Heart left ventricle (tissue), 16 donors: ENCODE data around the gene GPX5. TPM values are rescaled to one million over a fixed set of nuclear protein-coding genes. Genes with fewer than 3 reads are reported as not detected.

Source experiments
- ATAC-seq, 4 donors: fragments of 200-7000 bp; cut with Tn5 transposase; one replicate each; pipeline ENCODE4 v1.9.1; 2020 to 2022; ENCODE audit warnings: moderate library complexity in 4 of 4, mild to moderate bottlenecking in 3 of 4, moderate number of reproducible peaks in 1 of 4
- DNase-seq, 5 donors: peaks; one replicate each; pipeline ENCODE4 v3.0.0-alpha.2; 2020
- H3K27ac ChIP-seq, 12 donors: fragments of 200-600 bp; sonication (generic) in 4 of 12; one replicate each; pipeline versions ENCODE4 v1.5.0 to v1.8.0; 2016 to 2022; ENCODE audit warnings: mild to moderate bottlenecking in 2 of 12
- H3K27me3 ChIP-seq, 9 donors: fragments of 200-600 bp; sonication (generic) in 2 of 9; one replicate each; pipeline versions ENCODE4 v1.5.1 to v1.8.0; 2016 to 2022; ENCODE audit warnings: mild to moderate bottlenecking in 3 of 9
- H3K36me3 ChIP-seq, 9 donors: fragments of 200-600 bp; sonication (generic) in 2 of 9; one replicate each; pipeline versions ENCODE4 v1.5.0 to v1.8.0; 2018 to 2022; ENCODE audit warnings: mild to moderate bottlenecking in 2 of 9
- H3K4me1 ChIP-seq, 12 donors: fragments of 200-600 bp; sonication (generic) in 4 of 12; one replicate each; pipeline versions ENCODE4 v1.5.0 to v1.8.0; 2016 to 2022; ENCODE audit warnings: mild to moderate bottlenecking in 3 of 12
- H3K4me3 ChIP-seq, 12 donors: fragments of 200-600 bp; sonication (generic) in 4 of 12; one replicate each; pipeline versions ENCODE4 v1.5.0 to v1.8.0; 2017 to 2022; ENCODE audit warnings: mild to moderate bottlenecking in 9 of 12, moderate library complexity in 4 of 12
- H3K9me3 ChIP-seq, 12 donors: fragments of 200-600 bp; sonication (generic) in 4 of 12; one replicate each; pipeline versions ENCODE4 v1.5.0 to v1.8.0; 2016 to 2022; ENCODE audit warnings: mild to moderate bottlenecking in 1 of 12
- CTCF ChIP-seq, 12 donors: fragments of 200-600 bp; sonication (generic) in 4 of 12; IDR thresholded peaks; one replicate each; pipeline versions ENCODE4 v1.5.0 to v1.8.0; 2018 to 2022; ENCODE audit warnings: antibody characterized with exemption in 12 of 12, mild to moderate bottlenecking in 5 of 12
- POLR2A ChIP-seq, 2 donors: fragments of 450-650 bp; IDR thresholded peaks; one replicate each; pipeline ENCODE4 v1.6.1; 2017; ENCODE audit warnings: antibody characterized with exemption in 2 of 2, mild to moderate bottlenecking in 2 of 2, moderate library complexity in 2 of 2
- WGBS, 4 donors: extraction: QIAGEN DNeasy Blood & Tissue Kit in 2 of 4; methylation state at CpG; one replicate each; pipeline versions ENCODE4 v1.1.5 to v1.1.7; 2013 to 2018; 5-methylcytosine and 5-hydroxymethylcytosine counted together
- intact Hi-C, 10 donors: fragments of 100-400 bp; cut with DNase I; formaldehyde crosslinking; loops; one replicate each; pipeline versions ENCODE4 v1.11.1 to v1.14.2; 2022
- polyA plus RNA-seq, 2 donors: library from polyadenylated mRNA; stranded (reverse); fragments of 200-250 nt; gene quantifications; one replicate each; pipeline ENCODE4 v1.2.3, GENCODE V29; 2013
- total RNA-seq, 9 donors: library from RNA; depleted of rRNA in 2 of 9; stranded (reverse); fragments of >200 nt in 2 of 9; fragmentation: NEBNext Ultra II Directional in 3 of 9; extraction: Animal tissue kit (Norgen Biotek cat#: 25700) in 3 of 9; gene quantifications; one replicate each; pipeline versions ENCODE4 v1.1.0 to v1.2.4, GENCODE V29; 2016 to 2023
- donor health status: ischemic (EF 13 %, LVEDD 7.1; RV severe dilation, severe dysfunction).
- donor health status: healthy with polysubstance abuse.
- donor health status: DM: no; HTN: yes; CAD: no.
- donor health status: DM: no; HTN: no; CAD: no.
- donor health status: ischemic (EF 25% LVEDD 6.9; RV normal size, moderate dysfunction).
- donor health status: ischemic (EF 25% LVEDD 5.7; RV mildly dilated, moderate dysfunction).
- donor health status: healthy.
- donor health status: DM: yes; HTN: yes; CAD: no.
- donor health status: ischemic (EF 35%, LVEDD 5.7; RV mildly dilated, moderate dysfunction).
- donor health status: nonischemic (EF 11% LVEDD 7.7; RV severe dilation, severe dysfunction).
- donor health status: DM: yes; HTN: yes; CAD: no.
- donor health status: PGD.
- donor health status: ischemic (EF 29% LVEDD 5.4; RV normal size, mild dysfunction).
- donor health status: nonischemic (EF 23%, LVEDD 6.1; RV moderate dilation, normal function).

The GPX5 gene
- total and polyA plus RNA-seq, 11 donors = not detected

GRCh38 chr6:28553384-28553985 lies 27.8 kb downstream of the GPX5 start:
- no peaks in the 10 kb centered on the region for H3K9me3 ChIP-seq
- H3K36me3 ChIP-seq = no peaks in the 10 kb centered on the region
- intact Hi-C loops = no loop called here
- H3K27me3 ChIP-seq = peaks cover 0 to 47% (median 6%) of the 10 kb centered on the region in 9 donors
- H3K4me1 ChIP-seq = peaks cover 0 to 6% (median 0%) of the 10 kb centered on the region in 12 donors
- ATAC-seq (no peak), DNase-seq (no peak)
- TF ChIP-seq CTCF (IDR thresholded peaks at IDR 0.05) = no peak
- no peak for TF ChIP-seq POLR2A (IDR thresholded peaks at IDR 0.05)
- no peak overlapping the region for H3K27ac ChIP-seq
- 34 to 38% (median 37%) methylated on average over 8 of the region's 8 CpGs for WGBS, 4 donors
- H3K4me3 ChIP-seq = peak overlapping the region in 5 of 12 donors; percentile 19 to 34 (median 24)

- H3K4me1 ChIP-seq = peaks cover 0 to 6% (median 0%) of the 10 kb centered on the region in 12 donors
- H3K27me3 ChIP-seq = peaks cover 0 to 47% (median 6%) of the 10 kb centered on the region in 9 donors
- H3K4me3 ChIP-seq = peak overlapping the region in 10 of 12 donors; percentile 4 to 39 (median 22)
- 15 to 22% (median 18%) methylated on average over 25 of the region's 25 CpGs for WGBS, 4 donors
- H3K27ac ChIP-seq = no peak overlapping the region
- no peaks in the 10 kb centered on the region for H3K9me3 ChIP-seq
- H3K36me3 ChIP-seq = no peaks in the 10 kb centered on the region
- ATAC-seq (peak in 1 of 4 donors; percentile 38), DNase-seq (no peak)
- no peak for TF ChIP-seq POLR2A (IDR thresholded peaks at IDR 0.05)
- no peak for TF ChIP-seq CTCF (IDR thresholded peaks at IDR 0.05)
- intact Hi-C loops = no loop called here
Measured at GRCh38 chr6:28553986-28554881, 28.6 kb downstream of the GPX5 start.

GRCh38 chr6:28555136-28555535 lies 29.5 kb downstream of the GPX5 start:
- Histone ChIP-seq H3K36me3 (no peaks in the 10 kb centered on the region), H3K4me1 (peaks cover 0 to 6% (median 0%) of the 10 kb centered on the region in 12 donors), H3K27me3 (peaks cover 0 to 53% (median 6%) of the 10 kb centered on the region in 9 donors), H3K9me3 (no peaks in the 10 kb centered on the region), H3K4me3 (no peak overlapping the region), H3K27ac (no peak overlapping the region)
- ATAC-seq (no peak), DNase-seq (no peak)
- 59 to 72% (median 65%) methylated on average over 2 of the region's 2 CpGs for WGBS, 4 donors
- no peak for TF ChIP-seq CTCF (IDR thresholded peaks at IDR 0.05)
- no peak for TF ChIP-seq POLR2A (IDR thresholded peaks at IDR 0.05)
- intact Hi-C loops = no loop called here

- H3K4me1 ChIP-seq = peaks cover 0 to 6% (median 0%) of the 10 kb centered on the region in 12 donors
- H3K36me3 ChIP-seq = no peaks in the 10 kb centered on the region
- no peak overlapping the region for H3K4me3 ChIP-seq
- no peaks in the 10 kb centered on the region for H3K9me3 ChIP-seq
- peaks cover 0 to 42% (median 21%) of the 10 kb centered on the region in 9 donors for H3K27me3 ChIP-seq
- no peak overlapping the region for H3K27ac ChIP-seq
- intact Hi-C loops = no loop called here
- ATAC-seq = no peak
- WGBS, 4 donors = 64 to 77% (median 69%) methylated on average over 3 of the region's 3 CpGs
- TF ChIP-seq CTCF (IDR thresholded peaks at IDR 0.05) (no peak), POLR2A (IDR thresholded peaks at IDR 0.05) (no peak)
- DNase-seq = no peak
Measured at GRCh38 chr6:28558629-28559028, 32.9 kb downstream of the GPX5 start.
